Measurements from ENCODE around the gene MRGPRD.

The MRGPRD gene
- 0 reads per million in 2 donors for total RNA-seq

GRCh38 chr11:68980776-68981065, at the start of gene MRGPRD:
MRGPRD (minus strand) TSS chr11:68980986; CDS start chr11:68980986, 0 bp downstream.
- DNase-seq: no peak

- no peak for DNase-seq
Measured at GRCh38 chr11:69030301-69030700, 49.5 kb upstream of the MRGPRD start.

GRCh38 chr11:69027704-69028372, 47.1 kb upstream of the MRGPRD start:
- DNase-seq: no peak

GRCh38 chr11:69024509-69024908, 43.7 kb upstream of the MRGPRD start:
- no peak for DNase-seq

GRCh38 chr11:69022260-69022659, 41.5 kb upstream of the MRGPRD start:
- DNase-seq: no peak

GRCh38 chr11:69018924-69019323, 38.1 kb upstream of the MRGPRD start:
- no peak for DNase-seq

- no peak for DNase-seq
Measured at GRCh38 chr11:69017951-69018350, 37.2 kb upstream of the MRGPRD start.

- no peak for DNase-seq
Measured at GRCh38 chr11:69014898-69015549, 34.2 kb upstream of the MRGPRD start.

GRCh38 chr11:69014084-69014851, 33.5 kb upstream of the MRGPRD start:
- no peak for DNase-seq

GRCh38 chr11:69013009-69013951, 32.5 kb upstream of the MRGPRD start, which contains the start of gene MRGPRF:
MRGPRF (minus strand) TSS chr11:69013246; CDS start chr11:69009901, 3,345 bp downstream.
- no peak for DNase-seq

- DNase-seq: no peak
Measured at GRCh38 chr11:69012092-69013008, 31.6 kb upstream of the MRGPRD start.

- no peak for DNase-seq
Measured at GRCh38 chr11:69011624-69012091, 30.9 kb upstream of the MRGPRD start.

- DNase-seq: no peak
Measured at GRCh38 chr11:69010964-69011623, 30.3 kb upstream of the MRGPRD start.

GRCh38 chr11:69010361-69010891, 29.6 kb upstream of the MRGPRD start:
- no peak for DNase-seq

- DNase-seq: no peak
Measured at GRCh38 chr11:69009441-69010211, 28.8 kb upstream of the MRGPRD start.

- DNase-seq: no peak
Measured at GRCh38 chr11:69008737-69009440, 28.1 kb upstream of the MRGPRD start.

- DNase-seq: no peak
Measured at GRCh38 chr11:69007975-69008381, 27.2 kb upstream of the MRGPRD start.

- no peak for DNase-seq
Measured at GRCh38 chr11:69006816-69007215, 26.0 kb upstream of the MRGPRD start.
